IMR-90 (cell line): ENCODE results near the gene ADSS1.

Source experiments
- BHLHE40 ChIP-seq: fragments of 150-350 bp; IDR thresholded peaks from 2 replicates; pipeline ENCODE4 v1.6.1; 2016; ENCODE audit warnings: mild to moderate bottlenecking, low read depth, low read length
- MAFK ChIP-seq: IDR thresholded peaks from 2 replicates; pipeline ENCODE4 v1.6.1; 2012; ENCODE audit warnings: low read depth, low read length, improper control_type of control experiment
- POLR2A ChIP-seq: IDR thresholded peaks from 2 replicates; pipeline ENCODE4 v1.6.1; 2012; ENCODE audit warnings: mild to moderate bottlenecking, low read depth, low read length
- RAD21 ChIP-seq: IDR thresholded peaks from 2 replicates; pipeline ENCODE4 v1.6.1; 2012; ENCODE audit warnings: low read length, improper control_type of control experiment
- RFX5 ChIP-seq: IDR thresholded peaks from 2 replicates; pipeline ENCODE4 v1.8.0; 2012; ENCODE audit warnings: low read depth, mild to moderate bottlenecking, low read length, moderate library complexity
- SMC3 ChIP-seq: fragments of 150-350 bp; IDR thresholded peaks from 2 replicates; pipeline ENCODE4 v1.6.1; 2016; ENCODE audit warnings: low read depth, mild to moderate bottlenecking, antibody characterized with exemption, low read length, moderate library complexity
- TF ChIP-seq, protein P1 (sequence below): conservative IDR thresholded peaks from 2 replicates; pipeline ENCODE4 v1.5.1; 2012; ENCODE audit warnings: mild to moderate bottlenecking, low read depth, low read length, improper control_type of control experiment
- TF ChIP-seq, protein P2 (sequence below): fragments of 150-350 bp; IDR thresholded peaks from 2 replicates; pipeline ENCODE4 v1.6.1; 2016; ENCODE audit warnings: low read depth, mild to moderate bottlenecking, low read length, moderate library complexity, borderline replicate concordance
- TF ChIP-seq, protein P3 (sequence below): fragments of 150-350 bp; IDR thresholded peaks from 2 replicates; pipeline ENCODE4 v1.6.1; 2017; ENCODE audit warnings: mild to moderate bottlenecking, antibody characterized with exemption, low read length, low read depth

DNA sequence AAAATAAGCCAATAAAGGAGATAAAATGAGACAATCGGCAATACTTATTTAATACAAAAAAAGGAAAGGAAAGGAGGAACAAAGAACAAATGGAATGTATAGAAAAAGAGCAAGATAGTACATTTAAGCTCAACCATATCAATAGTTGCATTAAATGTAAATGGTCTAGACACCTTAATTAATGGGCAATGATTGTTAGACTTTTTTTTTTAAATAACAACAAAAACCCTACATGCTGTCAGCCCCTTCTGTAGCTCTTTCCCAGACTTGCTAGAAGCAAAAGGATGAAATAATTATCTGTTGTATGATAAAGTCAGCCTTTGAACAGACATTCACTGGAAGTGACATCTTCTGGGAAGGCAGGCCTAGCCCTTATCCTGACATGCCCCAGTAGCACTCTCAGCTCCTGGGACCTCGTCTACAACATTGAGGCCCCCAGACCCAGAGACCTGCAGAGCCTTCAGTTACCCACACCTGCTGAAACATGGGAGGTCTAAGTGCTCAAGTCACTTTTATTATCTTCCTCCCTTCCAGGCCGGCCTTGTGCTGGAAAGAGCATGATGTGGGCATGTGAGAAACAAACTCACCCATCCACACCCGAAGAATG is 42.3 kb downstream of the ADSS1 start:
- TF ChIP-seq, protein P1, sequence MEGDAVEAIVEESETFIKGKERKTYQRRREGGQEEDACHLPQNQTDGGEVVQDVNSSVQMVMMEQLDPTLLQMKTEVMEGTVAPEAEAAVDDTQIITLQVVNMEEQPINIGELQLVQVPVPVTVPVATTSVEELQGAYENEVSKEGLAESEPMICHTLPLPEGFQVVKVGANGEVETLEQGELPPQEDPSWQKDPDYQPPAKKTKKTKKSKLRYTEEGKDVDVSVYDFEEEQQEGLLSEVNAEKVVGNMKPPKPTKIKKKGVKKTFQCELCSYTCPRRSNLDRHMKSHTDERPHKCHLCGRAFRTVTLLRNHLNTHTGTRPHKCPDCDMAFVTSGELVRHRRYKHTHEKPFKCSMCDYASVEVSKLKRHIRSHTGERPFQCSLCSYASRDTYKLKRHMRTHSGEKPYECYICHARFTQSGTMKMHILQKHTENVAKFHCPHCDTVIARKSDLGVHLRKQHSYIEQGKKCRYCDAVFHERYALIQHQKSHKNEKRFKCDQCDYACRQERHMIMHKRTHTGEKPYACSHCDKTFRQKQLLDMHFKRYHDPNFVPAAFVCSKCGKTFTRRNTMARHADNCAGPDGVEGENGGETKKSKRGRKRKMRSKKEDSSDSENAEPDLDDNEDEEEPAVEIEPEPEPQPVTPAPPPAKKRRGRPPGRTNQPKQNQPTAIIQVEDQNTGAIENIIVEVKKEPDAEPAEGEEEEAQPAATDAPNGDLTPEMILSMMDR: no peak
- TF ChIP-seq BHLHE40: no peak
- TF ChIP-seq, protein P2, sequence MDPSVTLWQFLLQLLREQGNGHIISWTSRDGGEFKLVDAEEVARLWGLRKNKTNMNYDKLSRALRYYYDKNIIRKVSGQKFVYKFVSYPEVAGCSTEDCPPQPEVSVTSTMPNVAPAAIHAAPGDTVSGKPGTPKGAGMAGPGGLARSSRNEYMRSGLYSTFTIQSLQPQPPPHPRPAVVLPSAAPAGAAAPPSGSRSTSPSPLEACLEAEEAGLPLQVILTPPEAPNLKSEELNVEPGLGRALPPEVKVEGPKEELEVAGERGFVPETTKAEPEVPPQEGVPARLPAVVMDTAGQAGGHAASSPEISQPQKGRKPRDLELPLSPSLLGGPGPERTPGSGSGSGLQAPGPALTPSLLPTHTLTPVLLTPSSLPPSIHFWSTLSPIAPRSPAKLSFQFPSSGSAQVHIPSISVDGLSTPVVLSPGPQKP: no peak
- TF ChIP-seq POLR2A: no peak
- TF ChIP-seq MAFK: no peak
- TF ChIP-seq, protein P3, sequence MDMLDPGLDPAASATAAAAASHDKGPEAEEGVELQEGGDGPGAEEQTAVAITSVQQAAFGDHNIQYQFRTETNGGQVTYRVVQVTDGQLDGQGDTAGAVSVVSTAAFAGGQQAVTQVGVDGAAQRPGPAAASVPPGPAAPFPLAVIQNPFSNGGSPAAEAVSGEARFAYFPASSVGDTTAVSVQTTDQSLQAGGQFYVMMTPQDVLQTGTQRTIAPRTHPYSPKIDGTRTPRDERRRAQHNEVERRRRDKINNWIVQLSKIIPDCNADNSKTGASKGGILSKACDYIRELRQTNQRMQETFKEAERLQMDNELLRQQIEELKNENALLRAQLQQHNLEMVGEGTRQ: no peak
- no peak for TF ChIP-seq RFX5
- TF ChIP-seq SMC3: no peak
- no peak for TF ChIP-seq RAD21
